ENCODE results near the gene ARID3A.

DNA sequence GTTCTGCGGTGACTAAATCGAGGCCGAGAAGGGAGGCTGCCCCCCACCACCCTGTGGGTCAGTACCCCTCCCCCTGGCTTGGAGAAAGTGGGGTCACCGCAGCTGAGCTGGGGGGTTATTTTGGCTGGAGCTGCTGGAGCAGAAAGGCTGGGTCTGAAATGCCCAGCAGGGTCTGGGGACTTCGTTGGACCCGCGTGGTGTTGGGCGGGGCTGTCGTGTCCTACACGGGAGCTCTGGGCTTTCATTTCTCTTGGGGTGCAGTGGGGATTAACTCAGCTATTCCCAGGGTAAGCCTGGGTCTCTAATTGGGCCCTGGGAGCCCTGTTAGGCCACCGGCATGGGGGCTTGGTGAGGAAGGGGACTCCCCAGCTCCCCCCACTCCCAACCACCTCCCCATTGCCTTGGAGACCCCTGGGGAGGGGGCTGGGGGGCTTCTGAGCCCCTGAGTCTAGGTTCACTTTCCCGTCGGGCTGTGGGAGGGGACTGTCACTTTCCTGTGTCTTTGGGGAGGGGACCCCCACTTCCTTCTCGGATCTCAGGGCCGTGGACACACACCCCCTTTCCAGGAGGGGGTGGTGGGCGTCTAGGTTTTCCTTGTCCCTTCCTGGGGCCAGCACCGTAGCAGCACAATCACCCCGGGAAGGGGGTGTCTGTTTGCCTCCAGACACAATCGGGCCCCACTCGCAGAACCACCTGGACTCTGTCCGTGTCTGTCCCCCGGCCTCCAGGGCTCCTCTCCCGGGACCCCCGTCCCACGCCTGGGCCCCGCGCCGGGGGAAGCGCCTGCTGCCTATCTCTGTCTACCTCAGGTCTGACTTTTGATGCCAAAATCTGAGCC lies 48.1 kb downstream of the ARID3A start:
- TF ChIP-seq CTCF (conservative IDR thresholded peaks at IDR 0.05; ENCODE audit: low read length) (no peak), EZH2phosphoT487 (IDR thresholded peaks at IDR 0.05; ENCODE audit: borderline replicate concordance) (no peak)

Measured in Loucy (cell line).